Activated CD8-positive, alpha-beta memory T cell treated with anti-CD3 and anti-CD28 coated beads, Interleukin-2, amount 10 ng/mL, durations not matched to agents 7 days and 5 days (primary cell): ENCODE results near the gene TSHZ2. TPM values are rescaled to one million over a fixed set of nuclear protein-coding genes. Genes with fewer than 3 reads are reported as not detected.

Experiments
- ATAC-seq: fragments of 150-1000 bp; cut with Tn5 transposase; one replicate; pipeline ENCODE4 v1.10.0; 2021; ENCODE audit warnings: moderate library complexity
- CTCF ChIA-PET: fragments of 350-600 bp; sonication (Branson Sonifier 250); formaldehyde crosslinking; loops from one replicate; lab custom pipeline; 2021; ENCODE audit warnings: antibody characterized with exemption; lab: Charles Lee
- DNase-seq: peaks from one replicate; pipeline ENCODE4 v3.0.0-alpha.2; 2020
- H3K27ac Mint-ChIP-seq: one replicate; pipeline ENCODE4 v1.8.0; 2021; ENCODE audit warnings: mild to moderate bottlenecking, mixed read lengths
- H3K27me3 Mint-ChIP-seq: one replicate; pipeline ENCODE4 v1.8.0; 2021; ENCODE audit warnings: mixed read lengths
- H3K36me3 Mint-ChIP-seq: one replicate; pipeline ENCODE4 v1.8.0; 2021; ENCODE audit warnings: mild to moderate bottlenecking, mixed read lengths
- H3K4me1 Mint-ChIP-seq: one replicate; pipeline ENCODE4 v1.8.0; 2021; ENCODE audit warnings: mixed read lengths
- H3K4me3 Mint-ChIP-seq: one replicate; pipeline ENCODE4 v1.8.0; 2021; ENCODE audit warnings: mild to moderate bottlenecking, moderate library complexity, mixed read lengths
- H3K9me3 Mint-ChIP-seq: one replicate; pipeline ENCODE4 v1.8.0; 2022; ENCODE audit warnings: low read depth, mixed read lengths
- total RNA-seq, 2 experiments: library from RNA; stranded (reverse); gene quantifications; one replicate each; pipeline ENCODE4 v1.2.3, GENCODE V29; 2021

Gene TSHZ2
- total RNA-seq, 2 experiments from 2014 or later = 0.18 to 1.9 TPM

- peaks cover 3% of the 10 kb centered on the region for H3K27me3 Mint-ChIP-seq
- H3K4me1 Mint-ChIP-seq = no peaks in the 10 kb centered on the region
- H3K27ac Mint-ChIP-seq = no peak overlapping the region
- CTCF ChIA-PET = no interaction called here
- no peak for ATAC-seq
- no peaks in the 10 kb centered on the region for H3K36me3 Mint-ChIP-seq
- H3K4me3 Mint-ChIP-seq = no peak overlapping the region
- no peak for DNase-seq
- H3K9me3 Mint-ChIP-seq = no peaks in the 10 kb centered on the region
Measured at GRCh38 chr20:53104884-53105283, 132.7 kb downstream of the TSHZ2 start.

DNA sequence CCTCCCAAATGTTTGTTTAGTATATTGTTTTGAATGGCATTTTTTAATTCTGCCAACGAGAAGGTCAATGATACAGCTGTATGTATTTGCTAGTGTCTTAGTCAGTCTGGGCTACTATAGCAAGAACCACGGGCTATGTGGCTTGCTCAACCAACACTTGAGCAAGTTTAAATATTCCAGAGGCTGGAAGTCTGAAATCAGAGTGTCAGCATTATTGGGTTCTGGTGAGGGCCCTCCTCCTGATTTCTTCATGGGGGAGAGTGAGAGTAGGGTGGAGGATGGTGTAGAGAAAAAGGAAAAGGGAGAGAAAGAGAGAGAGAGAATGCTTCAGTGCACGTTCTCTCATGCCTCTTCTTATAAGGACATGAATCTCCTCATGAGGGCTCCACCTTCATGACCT lies 144.6 kb downstream of the TSHZ2 start:
- no peaks in the 10 kb centered on the region for H3K36me3 Mint-ChIP-seq
- H3K4me3 Mint-ChIP-seq = no peak overlapping the region
- ATAC-seq (no peak), DNase-seq (no peak)
- CTCF ChIA-PET = no interaction called here
- H3K27me3 Mint-ChIP-seq = peaks cover 6% of the 10 kb centered on the region
- no peak overlapping the region for H3K27ac Mint-ChIP-seq
- H3K4me1 Mint-ChIP-seq = no peaks in the 10 kb centered on the region
- H3K9me3 Mint-ChIP-seq = no peaks in the 10 kb centered on the region

DNA sequence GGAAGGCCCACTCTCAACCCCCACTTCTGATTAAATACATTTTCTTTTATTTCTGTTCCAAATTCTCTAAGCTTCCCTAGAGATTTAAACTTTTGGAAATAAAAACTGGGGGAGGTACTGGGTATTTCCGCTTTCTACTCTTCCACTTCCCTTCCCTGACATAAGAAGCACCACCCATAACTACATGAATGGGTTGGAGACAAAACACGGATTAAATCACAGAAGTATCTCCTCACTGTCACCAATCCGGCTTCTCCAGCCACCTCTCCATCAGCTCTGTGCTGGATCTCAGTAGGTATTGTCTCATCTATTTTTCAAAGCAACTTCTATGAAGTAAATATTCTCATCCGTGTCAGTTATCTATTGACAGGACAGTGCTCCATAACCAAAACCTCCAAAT lies 150.7 kb downstream of the TSHZ2 start:
- ATAC-seq (no peak), DNase-seq (no peak)
- no peaks in the 10 kb centered on the region for H3K4me1 Mint-ChIP-seq
- H3K4me3 Mint-ChIP-seq = no peak overlapping the region
- peaks cover 9% of the 10 kb centered on the region for H3K27me3 Mint-ChIP-seq
- H3K36me3 Mint-ChIP-seq = no peaks in the 10 kb centered on the region
- no peak overlapping the region for H3K27ac Mint-ChIP-seq
- H3K9me3 Mint-ChIP-seq = no peaks in the 10 kb centered on the region
- CTCF ChIA-PET = no interaction called here

GRCh38 chr20:53124075-53124551 lies 152.0 kb downstream of the TSHZ2 start:
- CTCF ChIA-PET = no interaction called here
- DNase-seq = no peak
- Mint-ChIP-seq H3K4me3 (no peak overlapping the region), H3K27me3 (peaks cover 8% of the 10 kb centered on the region), H3K27ac (no peak overlapping the region), H3K4me1 (no peaks in the 10 kb centered on the region), H3K9me3 (no peaks in the 10 kb centered on the region), H3K36me3 (no peaks in the 10 kb centered on the region)
- ATAC-seq = no peak

GRCh38 chr20:53124803-53125202 lies 152.6 kb downstream of the TSHZ2 start:
- H3K27ac Mint-ChIP-seq = no peak overlapping the region
- CTCF ChIA-PET = no interaction called here
- DNase-seq (no peak), ATAC-seq (no peak)
- no peak overlapping the region for H3K4me3 Mint-ChIP-seq
- peaks cover 8% of the 10 kb centered on the region for H3K27me3 Mint-ChIP-seq
- H3K36me3 Mint-ChIP-seq = no peaks in the 10 kb centered on the region
- no peaks in the 10 kb centered on the region for H3K4me1 Mint-ChIP-seq
- H3K9me3 Mint-ChIP-seq = no peaks in the 10 kb centered on the region

GRCh38 chr20:53126185-53126584 lies 154.0 kb downstream of the TSHZ2 start:
- Mint-ChIP-seq H3K27me3 (peaks cover 8% of the 10 kb centered on the region), H3K4me1 (no peaks in the 10 kb centered on the region), H3K4me3 (no peak overlapping the region), H3K36me3 (no peaks in the 10 kb centered on the region), H3K27ac (no peak overlapping the region), H3K9me3 (no peaks in the 10 kb centered on the region)
- CTCF ChIA-PET = no interaction called here
- DNase-seq (no peak), ATAC-seq (no peak)

- Mint-ChIP-seq H3K9me3 (no peaks in the 10 kb centered on the region), H3K27ac (no peak overlapping the region), H3K4me3 (no peak overlapping the region), H3K27me3 (peaks cover 8% of the 10 kb centered on the region), H3K4me1 (no peaks in the 10 kb centered on the region), H3K36me3 (no peaks in the 10 kb centered on the region)
- CTCF ChIA-PET = no interaction called here
- ATAC-seq (no peak), DNase-seq (no peak)
Measured at GRCh38 chr20:53127027-53127426, 154.9 kb downstream of the TSHZ2 start.

GRCh38 chr20:53128004-53128403 lies 155.8 kb downstream of the TSHZ2 start:
- H3K9me3 Mint-ChIP-seq = no peaks in the 10 kb centered on the region
- no peaks in the 10 kb centered on the region for H3K4me1 Mint-ChIP-seq
- DNase-seq (no peak), ATAC-seq (no peak)
- no peak overlapping the region for H3K4me3 Mint-ChIP-seq
- no peaks in the 10 kb centered on the region for H3K36me3 Mint-ChIP-seq
- CTCF ChIA-PET = no interaction called here
- no peak overlapping the region for H3K27ac Mint-ChIP-seq
- H3K27me3 Mint-ChIP-seq = peaks cover 14% of the 10 kb centered on the region

DNA sequence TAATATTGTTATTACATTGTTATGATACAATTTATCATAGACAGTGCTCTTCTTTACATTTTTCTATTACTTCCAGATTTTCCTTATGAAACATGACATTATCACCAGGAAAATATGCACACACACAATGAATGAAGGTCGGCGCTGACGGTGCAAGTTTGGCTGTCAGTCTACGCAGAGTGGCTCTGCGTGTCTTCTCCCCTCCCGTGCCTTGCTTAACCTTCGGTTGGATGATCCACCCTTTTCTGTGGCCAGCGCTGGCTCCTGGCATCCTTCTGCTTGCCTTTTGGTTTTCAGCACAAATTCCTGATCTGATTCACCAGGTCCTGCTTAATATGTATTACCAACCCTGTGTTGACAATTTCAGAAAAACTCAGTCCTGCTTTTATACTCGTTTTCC lies 157.4 kb downstream of the TSHZ2 start:
- ATAC-seq = no peak
- Mint-ChIP-seq H3K4me1 (no peaks in the 10 kb centered on the region), H3K27me3 (peaks cover 12% of the 10 kb centered on the region), H3K4me3 (no peak overlapping the region), H3K9me3 (no peaks in the 10 kb centered on the region), H3K27ac (no peak overlapping the region), H3K36me3 (no peaks in the 10 kb centered on the region)
- DNase-seq = no peak
- CTCF ChIA-PET = no interaction called here

DNA sequence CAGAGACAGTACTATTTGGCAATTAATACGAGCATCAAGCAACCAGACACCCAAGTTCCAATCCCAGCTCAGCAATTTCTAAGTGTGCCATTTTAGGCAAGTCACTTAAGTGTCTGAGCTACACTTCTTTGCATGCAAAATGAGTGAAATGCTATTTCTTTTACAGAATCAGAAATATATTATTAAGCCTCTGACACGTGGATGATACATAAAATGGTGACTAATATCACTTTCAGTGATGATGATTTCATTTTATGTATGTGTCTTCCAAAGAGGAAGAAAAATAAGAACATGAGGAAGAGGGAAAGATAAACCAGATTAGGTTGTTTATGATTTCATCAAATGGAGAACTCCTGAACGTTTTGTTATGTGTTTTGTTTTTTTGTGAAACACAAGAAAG lies 158.6 kb downstream of the TSHZ2 start:
- CTCF ChIA-PET = no interaction called here
- no peak for ATAC-seq

GRCh38 chr20:53133125-53133524 lies 161.0 kb downstream of the TSHZ2 start:
- H3K27me3 Mint-ChIP-seq = peaks cover 9% of the 10 kb centered on the region
- H3K36me3 Mint-ChIP-seq = no peaks in the 10 kb centered on the region
- no peaks in the 10 kb centered on the region for H3K9me3 Mint-ChIP-seq
- H3K4me3 Mint-ChIP-seq = no peak overlapping the region
- CTCF ChIA-PET = no interaction called here
- no peak for ATAC-seq
- H3K27ac Mint-ChIP-seq = no peak overlapping the region
- no peaks in the 10 kb centered on the region for H3K4me1 Mint-ChIP-seq
- no peak for DNase-seq

More for the DNA sequence above, 158.6 kb downstream of the TSHZ2 start:
- DNase-seq = no peak
- no peak overlapping the region for H3K27ac Mint-ChIP-seq
- H3K4me3 Mint-ChIP-seq = no peak overlapping the region
- H3K9me3 Mint-ChIP-seq = no peaks in the 10 kb centered on the region
- no peaks in the 10 kb centered on the region for H3K36me3 Mint-ChIP-seq
- no peaks in the 10 kb centered on the region for H3K4me1 Mint-ChIP-seq
- H3K27me3 Mint-ChIP-seq = peaks cover 12% of the 10 kb centered on the region

- H3K36me3 Mint-ChIP-seq = no peaks in the 10 kb centered on the region
- H3K9me3 Mint-ChIP-seq = no peaks in the 10 kb centered on the region
- H3K27me3 Mint-ChIP-seq = peaks cover 9% of the 10 kb centered on the region
- ATAC-seq (no peak), DNase-seq (no peak)
- no peaks in the 10 kb centered on the region for H3K4me1 Mint-ChIP-seq
- H3K27ac Mint-ChIP-seq = no peak overlapping the region
- no peak overlapping the region for H3K4me3 Mint-ChIP-seq
- CTCF ChIA-PET = no interaction called here
Measured at GRCh38 chr20:53133628-53134027, 161.5 kb downstream of the TSHZ2 start.

GRCh38 chr20:53136473-53136872 lies 164.3 kb downstream of the TSHZ2 start:
- Mint-ChIP-seq H3K27me3 (peaks cover 9% of the 10 kb centered on the region), H3K9me3 (no peaks in the 10 kb centered on the region), H3K27ac (no peak overlapping the region), H3K36me3 (no peaks in the 10 kb centered on the region), H3K4me3 (no peak overlapping the region), H3K4me1 (no peaks in the 10 kb centered on the region)
- DNase-seq (no peak), ATAC-seq (no peak)
- CTCF ChIA-PET = interaction anchor here (0.7 kb wide), 1 partner anchor 209 kb away, joined by 3 read pairs; no protein-coding TSS in a partner anchor

DNA sequence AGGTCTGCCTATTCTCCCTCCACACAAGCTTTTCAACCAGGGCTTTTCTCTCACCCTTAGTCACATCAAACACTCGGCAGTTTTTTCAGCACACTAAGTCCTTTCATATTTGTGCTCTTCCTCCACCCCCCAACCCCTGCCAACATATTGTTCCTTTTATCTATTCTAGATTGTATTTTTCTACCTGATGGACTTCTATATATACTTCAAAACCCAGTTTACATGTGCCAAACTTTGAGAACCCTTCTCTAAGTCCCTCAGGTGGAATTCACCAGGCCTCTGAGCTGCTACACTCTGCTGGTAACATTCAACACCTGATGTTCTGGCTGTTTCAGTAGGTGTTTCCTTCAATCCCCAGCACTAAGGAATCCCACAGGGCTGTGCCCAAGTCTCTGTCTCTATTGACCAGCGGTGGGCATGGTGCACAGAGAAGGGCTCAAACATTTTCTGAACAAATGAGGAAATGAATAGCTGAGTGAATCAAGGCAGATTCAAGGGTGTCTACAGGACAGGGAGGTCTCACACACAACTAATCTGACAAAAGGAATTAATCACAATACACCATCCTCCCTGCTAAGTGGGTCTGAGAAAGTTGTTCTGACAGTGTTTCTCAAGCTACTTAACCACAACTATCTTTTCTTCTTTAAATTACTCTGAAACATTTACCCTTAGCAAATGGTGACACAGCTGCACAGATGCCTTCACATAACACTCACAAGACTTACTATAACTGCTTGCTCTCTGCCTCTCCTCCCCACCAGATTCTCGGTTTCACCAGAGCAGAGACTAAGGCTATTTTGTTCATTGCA lies 166.5 kb downstream of the TSHZ2 start:
- Mint-ChIP-seq H3K4me1 (no peaks in the 10 kb centered on the region), H3K4me3 (no peak overlapping the region), H3K27me3 (no peaks in the 10 kb centered on the region), H3K9me3 (peaks cover 2% of the 10 kb centered on the region), H3K36me3 (no peaks in the 10 kb centered on the region), H3K27ac (no peak overlapping the region)
- CTCF ChIA-PET = no interaction called here
- DNase-seq (no peak), ATAC-seq (no peak)
